ENCODE measurements around the gene ZNF445.
A peak's percentile ranks its signal among the peaks of the same experiment; 100 is the strongest.
"Not testable (repeated sequence)": the region's sequence is repeated elsewhere in the genome, so short reads cannot be mapped to it uniquely, and the experiment has no call there.

Gene ZNF445

GRCh38 chr3:44474886-44475285 is 2.6 kb downstream of the ZNF445 start:
- not testable (repeated sequence) for DNase-seq

GRCh38 chr3:44470430-44470829 is 7.0 kb downstream of the ZNF445 start:
- DNase-seq, result no peak

DNA sequence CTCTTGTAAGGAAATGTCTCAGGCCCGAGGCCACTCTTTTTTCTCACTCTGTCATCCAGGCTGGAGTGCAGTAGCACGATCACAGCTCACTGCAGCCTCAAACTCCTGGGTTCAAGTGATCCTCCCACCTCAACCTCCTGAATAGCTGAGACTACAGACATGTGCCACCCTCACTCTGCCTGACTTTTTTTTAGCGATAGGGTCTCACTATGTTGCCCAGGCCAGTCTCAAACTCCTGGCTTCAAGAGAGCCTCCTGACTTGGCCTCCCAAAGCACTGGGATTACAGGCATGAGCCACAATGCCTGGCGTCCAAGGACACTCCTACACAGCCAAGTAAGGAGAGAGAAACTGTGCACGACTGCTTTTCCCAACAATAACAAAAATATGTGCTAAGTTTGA is 7.6 kb downstream of the ZNF445 start:
- DNase-seq, result no peak

GRCh38 chr3:44468572-44469520 is 8.6 kb downstream of the ZNF445 start:
- DNase-seq, result no peak

DNA sequence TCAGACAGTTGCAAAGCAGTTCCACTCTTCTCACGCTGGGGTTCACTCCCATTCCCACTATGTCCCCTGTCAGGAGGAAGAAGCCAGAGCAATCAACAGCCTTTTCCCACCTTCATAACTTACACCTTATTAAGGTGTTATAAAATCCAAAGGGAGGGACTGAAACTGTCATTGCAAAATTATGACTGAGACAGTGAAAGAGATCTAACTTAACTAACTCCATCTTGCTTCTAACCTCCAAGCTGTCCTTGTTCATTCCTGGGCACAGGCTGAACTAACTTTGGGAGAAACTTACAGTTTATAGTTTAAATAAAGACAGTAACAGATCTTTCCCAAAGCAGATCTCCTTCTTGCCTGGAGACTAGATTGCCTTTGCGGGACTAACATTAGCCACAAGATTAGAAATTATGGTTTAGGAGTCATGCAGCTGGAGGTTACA is 9.4 kb downstream of the ZNF445 start:
- DNase-seq, result not testable (repeated sequence)

DNA sequence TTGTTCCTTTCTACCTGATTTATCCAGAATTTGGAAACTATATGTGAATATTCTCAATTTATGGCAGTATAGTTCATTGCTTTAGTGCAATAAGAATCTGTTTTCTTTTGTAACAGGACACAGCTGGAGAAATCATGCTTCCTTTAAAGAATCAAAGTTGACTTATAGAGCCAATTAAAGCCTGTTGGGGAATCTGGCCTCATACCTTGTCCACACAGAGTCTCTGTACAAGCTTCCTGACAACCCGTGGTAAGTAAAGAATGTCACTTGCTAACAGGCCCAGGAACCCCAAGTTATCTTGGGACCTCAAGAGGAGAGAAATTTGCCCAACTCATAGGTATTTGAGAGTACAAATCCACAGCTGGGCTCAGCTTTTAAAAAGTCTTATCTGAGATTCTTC is 10.2 kb downstream of the ZNF445 start:
- DNase-seq, result no peak

- not testable (repeated sequence) for DNase-seq
Measured at GRCh38 chr3:44464920-44465319, 12.6 kb downstream of the ZNF445 start.

GRCh38 chr3:44464509-44464908 is 13.0 kb downstream of the ZNF445 start:
- DNase-seq, result no peak

- DNase-seq, result not testable (repeated sequence)
Measured at GRCh38 chr3:44460050-44460449, 17.4 kb downstream of the ZNF445 start.

DNA sequence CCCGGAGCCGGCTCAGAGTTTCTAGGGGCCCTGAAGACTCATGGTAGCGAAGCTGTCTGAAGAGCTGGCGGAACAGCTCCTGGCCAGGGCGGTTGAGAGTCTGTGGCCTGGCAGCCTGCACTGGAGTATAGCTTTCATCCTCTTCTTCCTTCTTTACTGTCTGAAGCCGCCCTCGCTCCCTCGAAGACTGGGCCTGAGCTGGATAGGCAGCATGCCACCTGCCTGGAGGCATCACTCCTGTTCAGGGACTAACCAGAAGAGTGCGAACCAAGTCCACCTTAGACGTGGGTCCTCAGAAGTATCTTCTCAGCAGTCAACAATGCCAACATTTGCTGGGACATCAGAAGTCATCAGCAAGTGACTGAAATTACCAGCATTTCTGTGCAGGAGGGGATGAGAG is 22.2 kb downstream of the ZNF445 start:
- DNase-seq, result no peak

DNA sequence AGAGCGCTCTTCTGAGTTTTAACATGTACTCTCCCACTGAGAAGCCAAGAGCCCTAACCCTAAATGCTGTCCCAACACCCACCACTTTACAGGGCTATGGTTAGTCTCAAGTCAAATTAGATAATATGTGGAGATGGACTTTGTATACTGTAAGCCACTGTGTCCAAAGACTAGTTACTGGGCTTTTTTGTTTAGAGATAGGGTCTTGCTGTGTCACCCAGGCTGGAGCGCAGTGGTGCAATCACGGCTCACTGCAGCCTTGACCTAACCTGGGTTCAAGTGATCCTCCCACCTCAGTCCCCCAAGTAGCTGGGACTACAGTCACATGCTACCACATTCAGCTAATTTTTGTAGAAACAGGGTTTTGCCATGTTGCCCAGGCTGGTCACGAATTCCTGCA is 23.2 kb downstream of the ZNF445 start:
- DNase-seq, result no peak

GRCh38 chr3:44451441-44451840 is 26.0 kb downstream of the ZNF445 start:
- no peak for DNase-seq

GRCh38 chr3:44446929-44447328 is 30.5 kb downstream of the ZNF445 start:
- DNase-seq, result no peak

- DNase-seq, result no peak
Measured at GRCh38 chr3:44445786-44446185, 31.7 kb downstream of the ZNF445 start.

- no peak for DNase-seq
Measured at GRCh38 chr3:44444896-44445691, 32.4 kb downstream of the ZNF445 start.

DNA sequence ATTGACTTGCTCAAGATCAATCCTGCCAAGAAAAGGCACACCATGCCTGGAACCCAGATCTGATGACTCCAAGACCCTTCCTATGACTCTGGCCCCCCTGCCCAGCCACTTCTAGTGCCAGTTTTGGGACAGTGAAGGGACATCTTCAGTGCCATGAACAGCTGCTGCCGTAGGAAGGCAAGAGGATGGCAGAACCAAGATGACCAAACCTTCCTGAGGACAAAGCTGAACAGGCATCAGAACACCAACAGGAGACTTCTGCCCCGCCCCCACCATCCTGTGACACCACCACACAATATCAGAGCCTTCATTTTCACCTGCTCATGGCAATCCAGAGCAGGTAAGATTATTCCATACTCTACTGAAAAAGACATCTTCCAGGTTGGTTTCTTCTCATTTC is 33.0 kb downstream of the ZNF445 start:
- no peak for DNase-seq

- DNase-seq, result no peak
Measured at GRCh38 chr3:44442596-44443309, 34.7 kb downstream of the ZNF445 start.

DNA sequence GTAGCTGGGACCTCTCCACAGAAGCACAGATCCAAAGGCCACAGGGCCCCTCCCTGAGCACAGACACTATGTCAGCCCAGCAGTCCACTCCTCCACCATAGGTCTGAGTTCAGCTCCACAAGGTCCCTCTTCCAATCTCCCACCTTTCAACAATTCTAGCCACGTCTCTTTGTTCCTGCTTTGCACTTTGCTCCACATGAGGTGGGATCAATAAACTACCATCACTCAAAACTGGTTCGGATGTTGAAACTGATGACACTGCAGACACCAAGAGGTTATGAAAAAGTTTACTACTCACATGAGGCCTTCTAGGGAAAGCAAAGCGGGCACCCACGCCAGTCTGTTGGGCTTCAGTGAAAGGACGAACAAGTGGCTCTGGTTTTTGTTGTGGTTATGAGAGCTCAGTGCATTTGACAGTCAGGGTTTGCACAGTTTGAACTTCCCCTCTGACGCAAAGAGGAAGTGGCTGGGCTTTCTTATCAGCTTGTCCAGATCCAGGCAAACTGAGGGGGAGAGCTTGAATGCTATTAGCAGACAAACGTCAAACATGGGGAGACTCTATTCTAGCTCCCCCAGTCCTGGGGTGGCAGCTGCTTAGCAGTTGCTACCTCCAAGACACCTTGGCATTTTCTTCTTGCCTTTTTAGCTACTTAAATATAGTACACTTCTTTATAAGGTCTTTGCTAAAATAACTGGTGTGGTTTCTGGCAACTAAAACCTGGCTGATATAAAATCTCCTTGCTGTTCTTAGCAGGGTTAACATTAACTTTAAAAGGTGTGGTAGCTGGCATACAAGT is 37.8 kb downstream of the ZNF445 start:
- peak; percentile 98 for DNase-seq

GRCh38 chr3:44437800-44438199 is 39.7 kb downstream of the ZNF445 start:
- no peak for DNase-seq

GRCh38 chr3:44436181-44436580 is 41.3 kb downstream of the ZNF445 start:
- DNase-seq, result no peak

DNA sequence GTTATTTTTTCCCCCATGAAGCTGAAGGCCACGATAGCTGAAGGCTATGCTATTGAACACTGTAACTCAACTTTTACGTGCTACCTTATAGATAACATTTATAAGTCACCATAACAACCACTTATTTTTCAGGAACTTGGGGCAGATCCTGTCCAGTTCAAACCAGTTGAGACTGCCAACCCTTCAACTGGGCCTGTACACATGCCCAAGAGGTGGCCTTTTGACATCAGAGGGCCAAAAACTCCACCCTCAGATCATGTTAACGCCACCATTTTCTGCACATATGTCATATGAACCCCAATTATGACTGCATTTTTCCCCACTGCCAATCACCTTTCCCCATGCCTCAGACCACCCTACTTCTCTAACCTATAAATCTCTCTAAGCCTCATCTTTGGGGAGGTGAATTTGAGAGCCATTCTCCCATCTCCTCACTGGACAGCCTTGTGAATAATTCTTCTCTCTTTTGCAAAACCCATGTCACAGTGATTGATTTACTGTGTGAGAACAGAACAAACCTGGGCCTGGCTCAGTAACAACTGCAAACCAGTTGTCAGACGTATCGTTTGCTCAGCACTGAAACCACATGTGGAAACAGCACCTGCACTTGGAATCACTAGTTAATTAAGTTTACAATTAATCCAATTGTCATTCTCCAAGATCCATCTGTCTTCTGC is 42.5 kb downstream of the ZNF445 start:
- DNase-seq, result no peak

GRCh38 chr3:44430466-44430865 is 47.0 kb downstream of the ZNF445 start:
- no peak for DNase-seq
